Mesenchymal stem cell (in vitro differentiated cells and primary cell): Measurements from ENCODE around the gene C1QC.

Experiments used
- DNase-seq: peaks from one replicate; pipeline ENCODE4 v3.0.0-alpha.2; 2013
- H2AFZ ChIP-seq: one replicate; pipeline ENCODE4 v1.6.1; 2013; ENCODE audit warnings: low read depth, mild to moderate bottlenecking, control low read depth, inconsistent platforms, low read length, moderate library complexity
- H2AK5ac ChIP-seq: 2 replicates; pipeline ENCODE4 v1.6.1; 2013; ENCODE audit warnings: low read length, moderate library complexity, mild to moderate bottlenecking, inconsistent platforms; ENCODE audit not compliant: severe bottlenecking
- H2BK120ac ChIP-seq: one replicate; pipeline ENCODE4 v1.6.1; 2013; ENCODE audit warnings: low read depth, mild to moderate bottlenecking, inconsistent platforms, low read length, moderate library complexity
- H2BK12ac ChIP-seq, 2 experiments: one replicate each; pipeline ENCODE4 v1.6.1; 2013; ENCODE audit warnings: inconsistent platforms in 2 of 2, low read length in 2 of 2, mild to moderate bottlenecking in 2 of 2, moderate library complexity in 2 of 2, control low read depth in 1 of 2
- H2BK15ac ChIP-seq: one replicate; pipeline ENCODE4 v1.6.1; 2013; ENCODE audit warnings: mild to moderate bottlenecking, low read depth, inconsistent platforms; ENCODE audit not compliant: poor library complexity, severe bottlenecking
- H2BK5ac ChIP-seq: 2 replicates; pipeline ENCODE4 v1.6.1; 2013; ENCODE audit warnings: low read depth, mild to moderate bottlenecking, low read length, control low read depth, inconsistent platforms; ENCODE audit not compliant: poor library complexity, severe bottlenecking
- H3K14ac ChIP-seq, 2 experiments: one replicate each; pipeline ENCODE4 v1.6.1; 2013; ENCODE audit warnings: inconsistent platforms in 2 of 2, low read length in 2 of 2, control low read depth in 1 of 2, mild to moderate bottlenecking in 1 of 2, moderate library complexity in 1 of 2
- H3K18ac ChIP-seq, 2 experiments: one replicate each; pipeline ENCODE4 v1.6.1; 2013; ENCODE audit warnings: inconsistent platforms in 2 of 2, low read length in 2 of 2, control low read depth in 1 of 2, low read depth in 1 of 2, mild to moderate bottlenecking in 1 of 2
- H3K23ac ChIP-seq, 2 experiments: one replicate each; pipeline ENCODE4 v1.6.1; 2013; ENCODE audit warnings: inconsistent platforms in 2 of 2, low read length in 2 of 2, mild to moderate bottlenecking in 2 of 2, moderate library complexity in 2 of 2, control low read depth in 1 of 2
- H3K27ac ChIP-seq: 2 replicates; pipeline ENCODE4 v1.5.1; 2013; ENCODE audit warnings: mild to moderate bottlenecking, moderate library complexity, low read length, control low read depth, inconsistent platforms; ENCODE audit not compliant: poor library complexity, severe bottlenecking
- H3K27me3 ChIP-seq, 2 experiments: 2 replicates each; pipeline versions ENCODE4 v1.6.1 to v1.7.0; 2013; ENCODE audit warnings: low read length in 2 of 2, mild to moderate bottlenecking in 2 of 2, moderate library complexity in 2 of 2, control low read depth in 1 of 2, inconsistent platforms in 1 of 2; ENCODE audit not compliant: control insufficient read depth in 1 of 2, insufficient read depth in 1 of 2
- H3K36me3 ChIP-seq, 2 experiments: 2 replicates each; pipeline versions ENCODE4 v1.6.1 to v1.7.0; 2013; ENCODE audit warnings: low read length in 2 of 2, control low read depth in 1 of 2, inconsistent platforms in 1 of 2, low read depth in 1 of 2, mild to moderate bottlenecking in 1 of 2; ENCODE audit not compliant: insufficient read depth in 2 of 2, control insufficient read depth in 1 of 2
- H3K4ac ChIP-seq, 2 experiments: one replicate each; pipeline ENCODE4 v1.6.1; 2013; ENCODE audit warnings: inconsistent platforms in 2 of 2, low read length in 2 of 2, mild to moderate bottlenecking in 2 of 2, moderate library complexity in 2 of 2, control low read depth in 1 of 2, low read depth in 1 of 2
- H3K4me1 ChIP-seq: 2 replicates; pipeline ENCODE4 v1.6.1; 2013; ENCODE audit warnings: low read depth, low read length, control low read depth; ENCODE audit not compliant: control insufficient read depth, insufficient read depth
- H3K4me2 ChIP-seq: 2 replicates; pipeline ENCODE4 v1.6.1; 2013; ENCODE audit warnings: low read length, mild to moderate bottlenecking, inconsistent platforms; ENCODE audit not compliant: poor library complexity, severe bottlenecking
- H3K4me3 ChIP-seq, 2 experiments: 2 replicates each; pipeline versions ENCODE4 v1.5.1 to v1.7.0; 2013; ENCODE audit warnings: low read length in 2 of 2, mild to moderate bottlenecking in 2 of 2, control low read depth in 1 of 2, low read depth in 1 of 2; ENCODE audit not compliant: insufficient read depth in 1 of 2
- H3K79me1 ChIP-seq: replicated peaks from 2 replicates; pipeline ENCODE4 v1.6.1; 2013; ENCODE audit warnings: mild to moderate bottlenecking, control low read depth, low read length, inconsistent platforms; ENCODE audit not compliant: poor library complexity, severe bottlenecking
- H3K9ac ChIP-seq: 2 replicates; pipeline ENCODE4 v1.7.0; 2013; ENCODE audit warnings: mild to moderate bottlenecking, low read length, moderate library complexity
- H3K9me3 ChIP-seq: 2 replicates; pipeline ENCODE4 v1.7.0; 2013; ENCODE audit warnings: mild to moderate bottlenecking, low read length; ENCODE audit not compliant: control insufficient read depth
- H4K8ac ChIP-seq: one replicate; pipeline ENCODE4 v1.6.1; 2013; ENCODE audit warnings: inconsistent platforms, mild to moderate bottlenecking, low read length, moderate library complexity
- H4K91ac ChIP-seq: one replicate; pipeline ENCODE4 v1.6.1; 2013; ENCODE audit warnings: mild to moderate bottlenecking, low read length, inconsistent platforms
- WGBS: methylation state at CpG from one replicate; pipeline ENCODE4 v1.1.7; 2013; ENCODE audit warnings: mixed read lengths; 5-methylcytosine and 5-hydroxymethylcytosine counted together

The C1QC gene

DNA sequence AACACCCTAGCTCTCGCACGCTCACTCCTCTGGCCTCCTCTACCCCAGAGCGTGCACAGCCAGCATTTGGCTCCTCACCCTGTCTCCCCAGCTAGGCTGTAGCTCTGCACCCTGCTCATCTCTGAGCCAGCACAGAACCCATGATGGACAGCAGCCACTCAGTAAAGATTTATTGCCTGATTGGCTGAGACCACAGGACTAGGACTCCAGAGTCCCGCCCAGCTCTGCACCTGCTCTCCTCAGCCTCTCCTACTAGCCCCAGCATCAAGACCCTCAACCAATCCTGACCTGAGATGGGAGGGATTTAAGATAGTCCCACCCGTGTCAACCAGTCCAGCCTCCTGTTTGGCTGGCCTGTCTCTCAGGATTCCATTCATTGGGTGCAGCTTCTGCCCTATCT is 18.9 kb downstream of the C1QC start:
- Histone ChIP-seq H4K8ac (no peak overlapping the region), H3K18ac (no peak overlapping the region), H3K9me3 (no peaks in the 10 kb centered on the region), H2BK15ac (no peak overlapping the region), H3K14ac (no peak overlapping the region), H3K4me3 (no peak overlapping the region), H3K4me1 (no peaks in the 10 kb centered on the region), H2BK120ac (no peak overlapping the region), H3K23ac (no peak overlapping the region), H2AK5ac (no peak overlapping the region), H3K4ac (no peak overlapping the region), H2BK5ac (no peak overlapping the region), H3K79me1 (no peaks in the 10 kb centered on the region), H2BK12ac (no peak overlapping the region), H3K27ac (no peak overlapping the region), H4K91ac (no peak overlapping the region), H3K36me3 (no peaks in the 10 kb centered on the region), H3K4me2 (no peak overlapping the region), H3K27me3 (peaks cover 51 to 93% of the 10 kb centered on the region in 2 experiments), H3K9ac (no peak overlapping the region), H2AFZ (no peak overlapping the region)
- WGBS = 84% methylated on average over 5 of the region's 5 CpGs
- DNase-seq = no peak

DNA sequence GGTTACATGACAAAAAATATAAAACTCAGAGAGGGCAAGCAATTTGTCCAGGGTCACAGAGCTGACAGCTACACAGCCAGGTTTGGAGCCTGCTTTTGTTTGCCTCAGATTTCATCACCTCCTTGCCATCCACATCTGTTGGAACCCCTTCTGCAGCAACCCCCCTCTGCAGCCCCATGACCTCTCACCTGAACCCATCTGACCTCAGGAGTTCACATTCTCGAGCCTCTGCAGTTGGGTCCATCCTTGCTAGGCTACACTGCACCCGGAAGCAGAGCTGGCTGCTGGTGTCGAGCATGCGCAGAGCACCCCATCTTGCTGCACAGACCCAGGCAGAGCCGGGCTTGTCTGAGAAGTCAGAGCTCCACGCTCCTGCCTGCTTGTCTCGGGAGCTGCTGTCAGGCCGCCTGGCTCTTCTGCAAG is 19.6 kb downstream of the C1QC start:
- H2BK15ac ChIP-seq = no peak overlapping the region
- H2AK5ac ChIP-seq = no peak overlapping the region
- no peak overlapping the region for H3K9ac ChIP-seq
- DNase-seq = no peak
- no peak overlapping the region for H3K4ac ChIP-seq
- no peak overlapping the region for H3K23ac ChIP-seq
- no peak overlapping the region for H2AFZ ChIP-seq
- H3K4me1 ChIP-seq = no peaks in the 10 kb centered on the region
- no peak overlapping the region for H3K18ac ChIP-seq
- peaks cover 52 to 93% of the 10 kb centered on the region in 2 experiments for H3K27me3 ChIP-seq
- H2BK120ac ChIP-seq = no peak overlapping the region
- H3K14ac ChIP-seq = no peak overlapping the region
- H3K9me3 ChIP-seq = no peaks in the 10 kb centered on the region
- 84% methylated on average over 8 of the region's 8 CpGs for WGBS
- no peak overlapping the region for H4K8ac ChIP-seq
- H2BK5ac ChIP-seq = no peak overlapping the region
- H4K91ac ChIP-seq = no peak overlapping the region
- no peak overlapping the region for H3K4me2 ChIP-seq
- no peaks in the 10 kb centered on the region for H3K79me1 ChIP-seq
- no peak overlapping the region for H2BK12ac ChIP-seq
- no peak overlapping the region for H3K4me3 ChIP-seq
- no peak overlapping the region for H3K27ac ChIP-seq
- no peaks in the 10 kb centered on the region for H3K36me3 ChIP-seq

DNA sequence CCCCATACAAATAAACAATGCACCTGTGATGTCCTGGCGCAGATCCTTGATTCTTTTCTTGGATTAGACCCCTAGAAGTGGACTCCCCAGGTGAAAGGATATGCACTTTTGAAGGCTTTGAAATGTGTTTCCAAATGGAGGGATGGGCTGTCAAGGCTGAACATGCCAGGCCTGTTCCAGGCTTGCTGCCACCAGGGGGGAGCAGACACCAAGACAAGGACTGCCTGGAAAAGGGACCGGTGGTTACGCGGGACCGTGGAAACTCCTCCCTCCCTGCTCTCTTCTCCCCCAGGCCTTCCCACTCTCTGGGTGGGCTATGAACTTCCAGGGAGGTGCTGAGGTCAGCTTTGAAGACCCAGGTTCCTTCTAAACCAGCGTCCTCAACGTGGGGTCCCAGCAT is 22.3 kb downstream of the C1QC start:
- H3K9ac ChIP-seq = no peak overlapping the region
- no peak overlapping the region for H2BK5ac ChIP-seq
- H3K4me1 ChIP-seq = no peaks in the 10 kb centered on the region
- H4K91ac ChIP-seq = no peak overlapping the region
- H3K27me3 ChIP-seq = peaks cover 46 to 96% of the 10 kb centered on the region in 2 experiments
- H3K14ac ChIP-seq = no peak overlapping the region
- no peak overlapping the region for H4K8ac ChIP-seq
- H3K23ac ChIP-seq = no peak overlapping the region
- H3K79me1 ChIP-seq = no peaks in the 10 kb centered on the region
- H2BK120ac ChIP-seq = no peak overlapping the region
- no peak overlapping the region for H3K27ac ChIP-seq
- no peak overlapping the region for H2AK5ac ChIP-seq
- no peak overlapping the region for H2AFZ ChIP-seq
- no peak overlapping the region for H3K4me2 ChIP-seq
- no peak overlapping the region for H2BK15ac ChIP-seq
- peak; percentile 46 for DNase-seq
- no peak overlapping the region for H3K4me3 ChIP-seq
- no peak overlapping the region for H2BK12ac ChIP-seq
- no peaks in the 10 kb centered on the region for H3K9me3 ChIP-seq
- no peaks in the 10 kb centered on the region for H3K36me3 ChIP-seq
- H3K18ac ChIP-seq = no peak overlapping the region
- 29% methylated on average over 7 of the region's 7 CpGs for WGBS
- no peak overlapping the region for H3K4ac ChIP-seq

DNA sequence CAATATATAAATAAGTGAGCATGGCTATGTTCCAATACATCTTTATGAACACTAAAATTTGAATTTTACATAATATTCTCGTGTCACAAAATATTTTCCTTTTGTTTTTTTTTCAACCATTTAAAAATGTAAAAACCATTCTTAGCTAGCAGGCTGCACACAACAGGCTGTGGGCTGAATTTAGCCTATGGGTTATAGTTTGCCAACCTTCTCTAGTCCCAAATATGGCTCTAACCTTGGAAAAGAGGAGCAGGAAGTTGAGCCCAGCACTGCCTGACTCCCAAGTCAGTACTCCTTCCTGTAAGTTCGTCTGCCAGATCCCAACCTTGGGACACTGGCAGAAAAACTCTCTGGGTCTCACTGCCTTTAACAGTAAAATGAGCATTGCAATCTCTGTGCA is 23.0 kb downstream of the C1QC start:
- H3K36me3 ChIP-seq = no peaks in the 10 kb centered on the region
- no peaks in the 10 kb centered on the region for H3K9me3 ChIP-seq
- no peak overlapping the region for H3K4me3 ChIP-seq
- H3K23ac ChIP-seq = no peak overlapping the region
- H2BK12ac ChIP-seq = no peak overlapping the region
- no peak overlapping the region for H3K18ac ChIP-seq
- H4K8ac ChIP-seq = no peak overlapping the region
- H2BK15ac ChIP-seq = no peak overlapping the region
- H3K27me3 ChIP-seq = peaks cover 47 to 96% of the 10 kb centered on the region in 2 experiments
- H3K14ac ChIP-seq = no peak overlapping the region
- H2AK5ac ChIP-seq = no peak overlapping the region
- no peaks in the 10 kb centered on the region for H3K79me1 ChIP-seq
- no peak for DNase-seq
- WGBS = 19% methylated on average over 1 of the region's 2 CpGs
- H3K27ac ChIP-seq = no peak overlapping the region
- H2AFZ ChIP-seq = no peak overlapping the region
- no peaks in the 10 kb centered on the region for H3K4me1 ChIP-seq
- H3K9ac ChIP-seq = no peak overlapping the region
- no peak overlapping the region for H3K4me2 ChIP-seq
- no peak overlapping the region for H3K4ac ChIP-seq
- H2BK5ac ChIP-seq = no peak overlapping the region
- H4K91ac ChIP-seq = no peak overlapping the region
- H2BK120ac ChIP-seq = no peak overlapping the region
